AG08395 (cell line): ENCODE results near the gene FAM186B.
A peak's percentile ranks its signal among the peaks of the same experiment; 100 is the strongest.

Experiments used
- DNase-seq: peaks from one replicate; pipeline ENCODE4 v3.0.0; 2012; ENCODE audit warnings: mixed read lengths, low spot score

The FAM186B gene

DNA sequence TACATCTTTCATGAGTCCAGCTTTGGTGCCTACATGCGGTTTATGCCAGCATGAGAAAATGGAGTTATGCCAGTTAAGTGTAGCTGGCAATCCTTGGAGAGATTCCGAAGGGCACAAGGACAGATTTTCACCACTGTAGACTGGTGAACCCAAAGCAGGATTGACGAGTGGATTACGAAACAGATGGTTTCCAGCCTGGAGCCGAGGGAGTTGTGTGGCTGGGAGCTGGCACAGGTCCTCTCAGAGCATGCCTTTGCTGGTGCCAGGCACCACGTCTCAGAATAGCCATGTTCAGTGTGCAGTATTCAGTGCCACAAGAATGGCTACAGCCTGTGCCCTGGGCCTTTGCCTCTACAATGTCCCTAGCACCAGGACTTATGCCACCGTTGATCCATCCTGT is 53.4 kb downstream of the FAM186B start:
- peak; percentile 43 for DNase-seq

DNA sequence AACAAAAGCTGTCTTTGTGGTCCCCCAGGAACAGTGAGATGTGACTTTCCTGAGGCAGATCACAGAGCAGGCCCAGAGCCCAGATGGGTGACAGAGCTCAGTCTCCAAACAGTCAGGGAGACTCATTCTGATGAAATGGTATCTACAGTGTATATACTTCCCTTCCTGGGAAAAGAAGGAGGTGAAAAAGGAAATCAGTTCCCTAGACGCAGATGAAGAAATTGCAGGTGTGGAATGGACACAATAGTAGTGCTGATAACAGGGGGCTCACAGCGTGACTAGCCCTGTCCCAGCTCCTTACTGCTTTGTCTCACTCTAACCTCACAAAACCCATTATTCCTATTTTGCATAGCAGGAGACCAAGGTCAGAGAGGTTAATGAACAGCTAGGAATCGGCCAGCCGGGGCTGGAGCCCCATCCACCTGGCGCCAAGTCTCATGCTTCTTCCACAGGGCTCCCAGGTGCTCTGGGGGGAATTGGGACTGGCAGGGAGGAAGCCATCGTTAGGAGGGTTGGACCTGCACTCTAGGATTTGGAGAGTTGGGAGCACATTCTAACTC is 54.7 kb downstream of the FAM186B start:
- no peak for DNase-seq

DNA sequence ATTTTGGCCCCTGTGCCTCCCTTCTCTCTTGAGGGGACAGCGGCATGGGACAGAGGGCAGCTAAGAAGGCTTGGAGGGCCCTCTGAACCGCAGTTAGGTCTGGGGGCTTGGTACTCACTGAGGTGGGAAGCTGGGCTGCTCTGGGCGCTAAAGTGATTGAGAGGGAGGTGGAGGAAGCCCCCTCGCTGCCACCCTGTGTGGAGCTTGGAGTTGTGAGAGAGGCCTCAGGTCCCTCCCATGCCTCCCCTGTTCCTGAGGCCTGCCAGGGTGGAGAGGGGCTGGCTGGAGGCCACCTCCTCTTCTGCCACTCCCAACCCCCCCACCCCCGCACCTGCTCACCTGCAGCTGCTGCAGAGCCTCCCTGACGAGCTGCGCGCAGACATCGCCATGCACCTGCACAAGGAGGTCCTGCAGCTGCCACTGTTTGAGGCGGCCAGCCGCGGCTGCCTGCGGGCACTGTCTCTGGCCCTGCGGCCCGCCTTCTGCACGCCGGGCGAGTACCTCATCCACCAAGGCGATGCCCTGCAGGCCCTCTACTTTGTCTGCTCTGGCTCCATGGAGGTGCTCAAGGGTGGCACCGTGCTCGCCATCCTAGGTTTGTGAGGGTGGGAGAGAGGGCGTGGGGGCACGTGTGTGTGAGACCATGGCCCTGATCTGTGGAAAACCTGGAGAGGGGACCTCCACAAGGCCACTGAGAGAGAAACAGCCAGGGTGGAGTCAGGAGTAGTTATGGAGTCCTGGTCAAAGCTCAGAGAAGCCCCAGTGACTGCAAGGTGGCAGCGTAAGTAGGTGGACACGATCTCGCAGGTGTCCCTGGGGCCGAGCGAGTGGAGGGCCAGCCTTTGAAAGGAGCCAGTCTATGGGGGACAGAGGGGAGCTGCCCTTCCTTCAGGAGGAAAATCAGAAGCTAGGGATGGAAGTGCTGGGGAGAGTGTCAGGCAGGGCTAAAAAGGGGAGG is 55.4 kb downstream of the FAM186B start:
- no peak for DNase-seq

DNA sequence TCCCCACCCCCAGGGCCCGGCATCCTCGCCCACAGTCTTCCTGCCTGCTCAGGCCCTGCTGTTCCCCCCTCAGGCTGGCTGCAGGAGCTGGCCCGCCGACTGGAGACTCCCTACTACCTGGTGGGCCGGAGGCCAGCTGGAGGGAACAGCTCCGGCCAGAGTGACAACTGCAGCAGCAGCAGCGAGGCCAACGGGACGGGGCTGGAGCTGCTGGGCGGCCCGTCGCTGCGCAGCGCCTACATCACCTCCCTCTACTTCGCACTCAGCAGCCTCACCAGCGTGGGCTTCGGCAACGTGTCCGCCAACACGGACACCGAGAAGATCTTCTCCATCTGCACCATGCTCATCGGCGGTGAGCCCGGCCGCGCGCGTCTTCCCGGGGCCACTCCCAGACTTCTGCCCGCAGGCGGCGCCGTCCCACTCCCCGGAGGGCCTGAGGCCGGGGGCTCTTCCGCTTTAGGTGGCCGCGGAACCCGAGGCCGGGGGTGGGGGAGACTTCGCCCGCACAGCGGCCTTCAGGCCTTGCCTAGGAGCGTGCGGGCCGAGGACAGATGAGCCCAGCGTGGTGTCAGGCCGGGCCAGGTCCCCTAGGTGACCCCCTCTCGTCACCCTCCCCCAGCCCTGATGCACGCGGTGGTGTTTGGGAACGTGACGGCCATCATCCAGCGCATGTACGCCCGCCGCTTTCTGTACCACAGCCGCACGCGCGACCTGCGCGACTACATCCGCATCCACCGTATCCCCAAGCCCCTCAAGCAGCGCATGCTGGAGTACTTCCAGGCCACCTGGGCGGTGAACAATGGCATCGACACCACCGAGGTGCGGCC is 56.4 kb downstream of the FAM186B start:
- DNase-seq: peak; percentile 32

DNA sequence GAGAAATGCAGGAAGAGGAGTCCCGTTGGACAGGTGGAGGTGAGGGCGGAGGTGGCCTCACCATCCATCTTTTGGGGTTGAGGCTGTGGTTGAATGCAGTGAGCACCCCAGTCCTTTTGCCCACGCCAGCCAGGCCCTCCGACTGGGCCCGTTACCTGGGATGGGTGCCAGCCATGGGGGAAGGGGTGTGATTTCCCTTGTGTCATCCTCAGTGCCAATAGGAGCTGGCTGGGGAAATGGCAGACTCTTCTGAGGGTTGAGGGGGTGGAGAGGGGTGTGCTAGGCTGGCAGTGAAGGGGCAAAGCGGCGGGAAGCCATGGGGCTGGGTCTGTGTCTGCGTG is 57.0 kb downstream of the FAM186B start:
- DNase-seq: no peak

DNA sequence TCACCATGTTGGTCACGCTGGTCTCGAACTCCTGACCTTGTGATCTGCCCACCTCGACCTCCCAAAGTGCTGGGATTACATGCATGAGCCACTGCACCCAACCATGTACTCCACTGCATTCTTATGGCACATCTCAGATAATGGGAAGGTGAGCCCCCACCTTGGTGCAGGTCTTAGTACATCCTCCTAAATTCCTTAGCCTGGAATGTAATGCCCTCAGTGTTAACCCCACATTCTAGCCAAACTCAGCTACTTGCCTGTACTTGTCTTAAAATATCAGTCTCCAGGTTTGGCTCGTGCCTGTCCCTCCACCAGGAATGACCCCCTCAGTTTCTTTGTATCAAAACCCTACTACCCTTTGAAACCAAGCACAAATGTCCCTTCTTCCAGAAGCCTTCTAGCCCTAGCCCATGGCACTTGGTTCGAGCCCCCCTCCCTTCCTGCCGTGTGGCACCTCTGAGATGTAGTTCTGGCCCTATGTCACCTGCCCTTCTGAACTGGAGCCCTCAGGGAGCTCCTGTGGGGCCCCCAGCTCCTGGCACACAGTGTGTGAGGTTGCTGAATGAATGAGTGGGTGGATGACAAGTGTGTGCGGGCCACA is 58.2 kb downstream of the FAM186B start:
- DNase-seq: no peak

DNA sequence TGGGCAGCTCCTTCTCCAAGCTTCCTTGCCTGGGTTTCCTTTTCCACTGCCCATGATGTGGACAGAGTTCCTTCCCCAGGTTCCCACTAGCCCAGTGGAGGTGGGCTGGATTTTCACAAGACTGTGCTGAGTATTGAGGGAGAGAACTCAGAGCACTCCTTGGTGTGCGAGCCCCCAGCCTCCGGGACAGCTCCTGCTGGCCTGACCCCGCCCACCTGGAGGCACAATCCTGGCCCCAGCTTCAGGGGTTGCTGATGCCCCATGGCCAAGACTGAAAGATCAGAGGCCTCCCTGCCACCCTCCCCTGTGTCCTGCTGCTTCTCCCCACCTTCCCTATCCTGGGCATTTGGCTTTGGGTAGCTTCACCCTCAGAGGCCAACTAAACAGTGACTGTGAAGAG is 59.0 kb downstream of the FAM186B start:
- no peak for DNase-seq

DNA sequence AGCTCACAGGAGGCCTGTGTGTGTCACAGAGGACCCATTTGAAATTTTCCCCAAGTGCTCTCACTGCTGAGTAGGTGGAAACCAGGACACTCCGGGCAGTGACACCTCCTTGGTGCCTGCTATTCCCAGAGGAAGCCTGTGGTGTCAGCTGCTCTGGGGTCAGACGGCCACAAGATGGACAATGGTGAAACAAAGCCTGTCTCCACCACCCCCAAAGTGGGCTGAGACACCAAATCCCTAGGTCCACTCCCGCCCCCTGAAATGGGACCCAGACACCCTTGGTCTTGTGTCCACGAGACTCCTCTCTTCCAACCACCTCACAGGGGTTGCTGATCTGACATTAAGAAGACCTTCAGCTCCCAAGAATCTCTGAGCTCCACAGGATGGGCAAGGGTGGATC is 59.6 kb downstream of the FAM186B start:
- no peak for DNase-seq

DNA sequence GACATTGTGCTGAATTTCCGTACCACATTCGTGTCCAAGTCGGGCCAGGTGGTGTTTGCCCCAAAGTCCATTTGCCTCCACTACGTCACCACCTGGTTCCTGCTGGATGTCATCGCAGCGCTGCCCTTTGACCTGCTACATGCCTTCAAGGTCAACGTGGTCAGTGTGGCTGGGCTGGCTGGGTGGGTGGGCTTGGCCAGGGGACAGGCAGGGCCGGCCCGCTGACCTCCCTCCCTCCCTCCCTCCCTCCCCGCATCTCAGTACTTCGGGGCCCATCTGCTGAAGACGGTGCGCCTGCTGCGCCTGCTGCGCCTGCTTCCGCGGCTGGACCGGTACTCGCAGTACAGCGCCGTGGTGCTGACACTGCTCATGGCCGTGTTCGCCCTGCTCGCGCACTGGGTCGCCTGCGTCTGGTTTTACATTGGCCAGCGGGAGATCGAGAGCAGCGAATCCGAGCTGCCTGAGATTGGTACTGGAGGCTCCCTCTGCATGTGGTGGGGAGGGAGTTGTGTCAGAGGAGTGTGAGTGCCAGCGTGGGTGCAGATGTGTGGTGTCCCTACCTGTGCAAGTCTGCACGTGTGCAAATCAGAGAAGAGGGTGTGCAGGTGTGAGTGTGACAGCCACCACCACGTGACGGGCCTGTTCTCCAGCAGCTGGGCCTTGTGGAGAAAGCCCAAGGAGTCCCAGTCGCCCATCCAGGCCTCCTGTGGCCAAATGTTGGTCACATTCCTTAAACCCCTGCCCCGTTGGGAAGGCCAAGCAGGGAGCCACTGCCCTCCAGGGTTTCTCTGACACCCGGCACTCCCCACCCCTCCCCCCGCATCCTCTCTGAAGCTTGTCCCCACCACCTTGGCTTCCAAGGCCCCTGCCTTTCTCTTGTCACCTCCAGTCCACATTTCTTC is 61.3 kb downstream of the FAM186B start:
- DNase-seq: no peak

DNA sequence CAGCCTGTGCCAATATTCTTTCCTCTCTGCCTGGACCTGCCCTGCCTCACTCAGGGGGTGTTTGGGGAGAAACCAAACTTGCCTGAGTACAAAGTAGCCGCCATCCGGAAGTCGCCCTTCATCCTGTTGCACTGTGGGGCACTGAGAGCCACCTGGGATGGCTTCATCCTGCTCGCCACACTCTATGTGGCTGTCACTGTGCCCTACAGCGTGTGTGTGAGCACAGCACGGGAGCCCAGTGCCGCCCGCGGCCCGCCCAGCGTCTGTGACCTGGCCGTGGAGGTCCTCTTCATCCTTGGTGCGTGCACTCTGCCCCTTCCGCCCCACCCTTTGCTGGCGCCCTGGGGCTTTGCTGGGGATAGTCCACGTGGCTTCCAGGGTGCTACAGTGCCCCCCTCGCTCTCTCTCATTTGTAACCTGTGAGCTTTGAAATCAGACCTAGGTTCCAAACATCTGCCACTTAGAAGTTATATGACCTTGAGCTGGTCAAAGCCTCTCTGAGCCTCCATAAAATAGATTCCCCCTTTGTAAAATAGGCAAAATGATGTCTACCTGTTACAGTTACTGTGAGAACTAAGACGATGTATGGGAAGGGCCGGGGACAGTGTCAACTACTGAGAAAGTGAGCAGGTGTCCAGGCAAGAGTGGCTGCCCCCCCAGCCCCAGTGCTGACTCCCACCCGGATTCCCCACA is 62.1 kb downstream of the FAM186B start:
- no peak for DNase-seq

DNA sequence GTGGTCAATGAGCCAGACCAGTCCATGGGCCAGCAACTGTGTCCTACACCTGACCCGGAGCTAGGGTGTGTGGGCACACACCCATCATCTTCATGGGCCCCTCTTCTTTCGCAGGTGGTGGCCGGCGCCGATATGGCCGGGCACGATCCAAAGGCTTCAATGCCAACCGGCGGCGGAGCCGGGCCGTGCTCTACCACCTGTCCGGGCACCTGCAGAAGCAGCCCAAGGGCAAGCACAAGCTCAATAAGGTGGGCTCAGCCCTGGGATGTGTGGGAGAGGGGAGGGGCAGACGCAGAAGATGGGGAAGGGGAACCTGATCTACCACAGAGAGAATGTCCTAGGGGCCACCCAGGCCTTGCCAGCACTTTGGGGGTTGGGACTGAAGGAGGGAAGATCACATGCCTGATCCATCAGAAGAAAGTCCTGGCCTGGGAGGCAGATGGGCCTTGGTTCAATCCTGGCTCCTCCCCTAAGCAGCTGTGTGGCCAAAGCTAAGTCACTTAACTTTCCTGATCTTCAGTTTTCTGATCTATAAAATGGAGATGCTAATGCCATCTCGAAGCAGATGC is 62.8 kb downstream of the FAM186B start:
- DNase-seq: no peak

DNA sequence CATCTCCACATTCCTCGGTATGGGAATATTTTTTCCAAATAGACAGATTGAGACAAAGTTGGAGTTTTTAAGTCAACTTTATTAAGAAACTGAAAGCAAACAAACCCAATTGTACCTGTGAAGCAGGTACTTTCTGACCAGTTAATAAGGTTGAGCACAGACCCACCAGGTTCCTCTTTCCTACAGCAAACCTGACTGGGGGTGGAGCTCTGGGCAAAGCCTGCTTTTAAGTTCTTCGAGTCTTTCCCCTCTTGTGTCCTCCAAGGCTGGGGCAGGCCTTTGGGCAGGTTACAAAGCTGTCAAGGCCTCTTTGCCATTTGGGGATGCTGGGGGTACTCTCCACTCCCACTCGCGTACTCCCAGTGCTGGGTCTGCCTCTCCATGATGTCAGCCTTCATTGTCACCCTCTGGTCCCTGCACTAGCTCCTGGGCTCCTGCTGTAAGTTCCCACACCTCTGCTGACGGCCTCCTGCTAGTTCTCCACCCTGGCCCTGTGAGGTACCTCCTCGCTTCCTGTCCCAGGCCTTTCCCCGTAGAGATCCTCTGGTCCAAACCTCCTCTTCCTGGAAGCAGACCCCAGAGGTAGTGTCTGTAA is 63.4 kb downstream of the FAM186B start:
- no peak for DNase-seq

DNA sequence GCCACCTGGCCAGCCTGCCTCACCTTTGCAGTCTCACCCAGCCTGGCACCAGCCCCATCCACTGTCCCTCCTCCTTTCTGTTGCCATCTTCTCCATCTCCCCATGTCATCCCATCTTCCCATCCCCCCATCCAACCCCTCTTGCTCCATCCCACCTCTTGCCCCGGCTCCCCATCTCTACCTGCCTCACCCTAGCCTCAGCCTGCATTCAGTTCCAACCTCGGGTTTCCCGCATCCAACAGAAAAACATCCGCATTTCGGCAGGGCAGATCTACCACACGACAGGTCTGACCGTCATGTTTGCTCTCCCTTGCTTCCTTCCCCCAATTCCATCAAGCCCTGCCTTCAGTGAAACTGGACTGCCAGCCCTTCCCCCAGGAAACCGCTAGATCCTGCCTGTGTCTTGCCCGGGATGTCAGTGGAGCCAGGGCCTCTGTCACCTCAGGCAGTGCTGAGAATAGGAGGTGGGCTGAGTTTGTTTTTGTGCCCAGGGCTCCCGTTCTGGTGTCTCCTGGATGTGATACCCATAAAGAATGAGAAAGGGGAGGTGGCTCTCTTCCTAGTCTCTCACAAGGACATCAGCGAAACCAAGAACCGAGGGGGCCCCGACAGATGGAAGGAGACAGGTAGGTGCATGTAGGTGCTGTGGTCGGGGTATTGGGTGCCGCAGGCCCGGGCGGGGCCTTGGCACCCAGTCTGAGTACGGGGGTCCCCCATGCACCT is 64.1 kb downstream of the FAM186B start:
- DNase-seq: no peak

DNA sequence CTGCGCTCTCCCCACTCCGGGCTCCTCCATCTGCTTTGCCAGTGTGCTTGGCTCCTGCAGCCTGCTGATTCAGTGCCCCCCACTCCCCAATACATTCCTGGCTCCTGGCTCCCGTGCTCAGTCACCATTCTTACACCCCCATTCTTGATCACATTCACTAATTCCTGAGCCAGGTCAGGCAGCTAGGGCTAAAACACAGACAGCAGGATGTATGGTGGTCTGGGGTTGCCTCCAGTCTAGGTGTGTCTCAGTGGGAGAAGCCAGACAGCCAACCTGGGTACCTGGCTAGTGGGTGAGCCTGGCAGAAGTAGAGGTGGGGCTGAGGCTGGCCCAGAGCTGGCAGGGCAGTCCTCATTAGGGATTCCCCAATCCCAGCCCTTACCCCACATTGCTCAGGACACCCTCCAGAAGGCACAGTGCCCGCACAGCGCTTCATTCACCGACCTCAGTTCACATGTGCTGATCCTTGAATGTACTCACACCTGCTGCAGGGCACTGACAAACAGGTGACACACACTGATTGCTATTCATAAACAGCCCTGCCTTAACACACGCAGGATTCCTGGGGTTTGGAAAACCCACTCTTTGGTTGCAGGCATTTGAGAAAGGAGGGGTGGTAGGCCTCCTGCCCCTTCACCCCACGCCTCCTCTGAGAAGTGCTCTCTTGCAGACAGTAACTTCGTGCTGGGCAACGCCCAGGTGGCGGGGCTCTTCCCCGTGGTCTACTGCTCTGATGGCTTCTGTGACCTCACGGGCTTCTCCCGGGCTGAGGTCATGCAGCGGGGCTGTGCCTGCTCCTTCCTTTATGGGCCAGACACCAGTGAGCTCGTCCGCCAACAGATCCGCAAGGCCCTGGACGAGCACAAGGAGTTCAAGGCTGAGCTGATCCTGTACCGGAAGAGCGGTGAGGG is 65.0 kb downstream of the FAM186B start:
- no peak for DNase-seq

DNA sequence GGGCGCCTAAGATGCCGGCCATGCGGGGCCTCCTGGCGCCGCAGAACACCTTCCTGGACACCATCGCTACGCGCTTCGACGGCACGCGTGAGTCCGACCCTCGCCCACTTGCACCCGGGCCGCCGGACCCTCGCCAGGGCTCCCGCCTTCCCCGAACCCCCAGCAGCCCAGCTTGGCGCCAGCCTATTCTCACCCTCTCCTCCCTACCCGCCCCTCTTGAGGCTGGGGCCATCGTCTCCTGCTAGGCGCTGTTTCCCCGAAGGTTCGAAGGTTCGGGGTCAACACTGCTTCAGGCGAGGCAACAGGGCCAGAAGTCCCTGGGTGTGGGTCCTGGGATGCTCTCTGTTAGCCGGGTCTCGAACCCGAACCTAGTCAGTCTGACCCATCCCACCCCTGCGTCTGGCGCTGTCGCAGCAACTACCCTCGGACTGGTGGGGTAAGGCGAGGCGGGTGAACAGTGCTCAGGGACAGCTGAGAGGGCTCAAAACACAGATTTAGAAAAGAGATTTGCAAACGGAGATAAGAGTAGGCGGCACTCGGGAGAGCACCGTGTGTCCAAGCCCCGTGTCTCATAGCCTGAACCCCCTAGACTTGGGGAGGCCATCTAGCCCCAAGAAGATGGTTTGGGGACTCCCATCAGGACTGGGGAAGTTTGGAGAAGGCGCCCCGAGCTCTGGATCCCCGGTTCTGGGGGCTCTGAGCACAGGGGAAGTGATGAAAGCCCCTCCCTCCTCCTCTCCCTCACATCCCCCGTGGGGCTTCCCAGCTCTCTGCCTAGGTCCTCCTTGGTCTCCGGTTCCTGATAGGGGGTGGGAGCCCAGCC is 65.8 kb downstream of the FAM186B start:
- no peak for DNase-seq

DNA sequence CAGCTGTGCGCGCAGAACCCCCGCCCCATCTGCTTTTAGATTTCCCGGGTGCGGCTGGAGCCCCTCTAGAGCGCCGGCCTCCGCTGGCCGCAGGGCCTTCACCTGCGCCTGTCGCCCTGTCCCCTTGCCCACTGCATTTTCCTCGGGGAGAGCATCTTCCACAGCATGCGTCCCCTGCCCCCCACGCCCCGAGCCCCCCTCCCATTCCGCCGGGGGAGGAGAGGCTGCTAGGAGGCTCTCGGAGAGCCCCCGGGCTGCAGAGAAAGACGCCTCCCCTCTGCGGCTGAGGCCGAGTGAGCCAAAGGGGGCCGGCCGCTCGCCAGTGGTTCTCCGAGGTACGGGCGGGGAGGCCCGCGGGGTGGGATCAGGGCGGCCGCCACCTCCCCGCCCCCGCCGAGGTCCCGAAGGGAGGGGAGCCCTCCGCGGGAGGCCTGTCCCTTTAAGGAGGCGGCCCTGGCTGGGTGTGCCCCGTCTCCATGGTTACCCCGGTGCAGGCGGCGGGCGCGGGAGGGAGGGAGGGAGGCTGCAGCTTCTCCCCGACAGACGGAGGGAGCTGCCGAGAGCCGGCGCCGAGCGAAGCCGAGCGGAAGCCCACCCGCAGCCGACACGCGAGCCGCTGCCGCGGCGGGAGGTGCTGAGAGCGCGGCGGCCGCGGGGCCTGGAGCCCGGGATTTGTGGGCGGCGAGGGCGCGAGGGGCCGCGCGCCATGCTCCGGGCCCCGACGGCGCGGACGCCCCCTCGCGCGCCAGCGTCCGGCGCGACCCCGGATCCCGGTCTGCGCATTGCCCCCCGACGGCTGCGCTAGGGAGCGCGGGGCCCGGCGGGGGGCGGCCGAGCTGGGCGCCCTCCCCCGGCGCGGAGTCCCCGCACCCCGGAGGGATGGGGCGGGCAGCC is 66.7 kb downstream of the FAM186B start, which contains the start of gene KCNH3:
TSS of gene KCNH3 (plus strand) at position 521 of the 894 bp plus-strand sequence. CDS start 387 bp downstream, outside the sequence.
- DNase-seq: peak; percentile 84
